Calu3 (cell line): ENCODE results near the gene NCKAP5. TPM values are rescaled to one million over a fixed set of nuclear protein-coding genes. Genes with fewer than 3 reads are reported as not detected.

Experiments used
- BruUV-seq: library from RNA; stranded (reverse); fragments of 400-500 nt; replicated peaks from 2 replicates; lab custom pipeline; 2021; lab: Mats Ljungman, UMichigan
- CTCF ChIA-PET: fragments of 300-600 bp; sonication (Branson Sonifier 250); formaldehyde crosslinking; loops from one replicate; lab custom pipeline; 2022; ENCODE audit warnings: antibody characterized with exemption; lab: Charles Lee
- DNase-seq: peaks from one replicate; pipeline ENCODE4 v3.0.0; 2022
- H3K27ac Mint-ChIP-seq: one replicate; pipeline ENCODE4 v1.8.0; 2022; ENCODE audit warnings: mixed read lengths; ENCODE audit not compliant: unreplicated experiment
- H3K27me3 Mint-ChIP-seq: one replicate; pipeline ENCODE4 v1.8.0; 2022; ENCODE audit warnings: mixed read lengths; ENCODE audit not compliant: unreplicated experiment
- H3K36me3 Mint-ChIP-seq: one replicate; pipeline ENCODE4 v1.8.0; 2022; ENCODE audit warnings: mild to moderate bottlenecking, moderate library complexity, mixed read lengths; ENCODE audit not compliant: insufficient read depth, unreplicated experiment
- H3K4me1 Mint-ChIP-seq: one replicate; pipeline ENCODE4 v1.8.0; 2022; ENCODE audit warnings: mild to moderate bottlenecking, low read depth, mixed read lengths; ENCODE audit not compliant: unreplicated experiment
- H3K4me3 Mint-ChIP-seq: one replicate; pipeline ENCODE4 v1.8.0; 2022; ENCODE audit warnings: mild to moderate bottlenecking, low read depth, moderate library complexity, mixed read lengths; ENCODE audit not compliant: unreplicated experiment
- H3K9me3 Mint-ChIP-seq: one replicate; pipeline ENCODE4 v1.8.0; 2022; ENCODE audit warnings: low read depth, mixed read lengths; ENCODE audit not compliant: unreplicated experiment
- CTCF ChIP-seq: fragments of 200-600 bp; IDR thresholded peaks from one replicate; pipeline ENCODE4 v1.8.0; 2022; ENCODE audit warnings: antibody characterized with exemption; ENCODE audit not compliant: unreplicated experiment
- intact Hi-C: fragments of 100-400 bp; cut with micrococcal nuclease; formaldehyde crosslinking; loops from one replicate; pipeline ENCODE4 v1.10.0; 2022; ENCODE audit not compliant: unreplicated experiment
- total RNA-seq: library from RNA; stranded (reverse); gene quantifications from 2 replicates; pipeline ENCODE4 v1.2.3, GENCODE V29; 2022

NCKAP5 gene
- total RNA-seq, 1 experiment from 2014 or later = 2.2 TPM

- peak; percentile 46 for DNase-seq
- Mint-ChIP-seq H3K9me3 (no peaks in the 10 kb centered on the region), H3K4me1 (no peaks in the 10 kb centered on the region), H3K27me3 (no peaks in the 10 kb centered on the region), H3K27ac (no peak overlapping the region), H3K4me3 (no peak overlapping the region), H3K36me3 (no peaks in the 10 kb centered on the region)
- no TSS peak for BruUV-seq
- CTCF ChIA-PET = interaction anchor here (0.6 to 1.8 kb wide), 8 partner anchors 69 to 673 kb away, joined by 3 to 10 read pairs (median 4); no protein-coding TSS in a partner anchor
- peak; percentile 49 for TF ChIP-seq CTCF
- intact Hi-C loops = loop anchor here (1.0 to 5.0 kb wide), 6 partner anchors 389 to 903 kb away; partner anchors contain the start of gene LYPD1
These were observed 396.8 kb downstream of the NCKAP5 start for GRCh38 chr2:133171393-133172004.

GRCh38 chr2:133169274-133169912 lies 398.9 kb downstream of the NCKAP5 start:
- H3K36me3 Mint-ChIP-seq = no peaks in the 10 kb centered on the region
- no peak overlapping the region for H3K27ac Mint-ChIP-seq
- no peak overlapping the region for H3K4me3 Mint-ChIP-seq
- H3K4me1 Mint-ChIP-seq = no peaks in the 10 kb centered on the region
- no peak for DNase-seq
- CTCF ChIA-PET = interaction anchor here (0.5 kb wide), 1 partner anchor 884 kb away, joined by 4 read pairs; no protein-coding TSS in a partner anchor
- no peaks in the 10 kb centered on the region for H3K27me3 Mint-ChIP-seq
- H3K9me3 Mint-ChIP-seq = no peaks in the 10 kb centered on the region
- intact Hi-C loops = no loop called here
- TF ChIP-seq CTCF = no peak
- no TSS peak for BruUV-seq

- H3K4me3 Mint-ChIP-seq = no peak overlapping the region
- no peak for DNase-seq
- TF ChIP-seq CTCF = no peak
- no peaks in the 10 kb centered on the region for H3K9me3 Mint-ChIP-seq
- no peaks in the 10 kb centered on the region for H3K27me3 Mint-ChIP-seq
- H3K36me3 Mint-ChIP-seq = no peaks in the 10 kb centered on the region
- CTCF ChIA-PET = interaction anchor here (1.1 to 1.4 kb wide), 2 partner anchors 26 to 499 kb away, joined by 3 read pairs; no protein-coding TSS in a partner anchor
- no TSS peak for BruUV-seq
- H3K27ac Mint-ChIP-seq = no peak overlapping the region
- H3K4me1 Mint-ChIP-seq = no peaks in the 10 kb centered on the region
- intact Hi-C loops = no loop called here
These were observed 400.3 kb downstream of the NCKAP5 start for GRCh38 chr2:133167990-133168389.

- Mint-ChIP-seq H3K9me3 (no peaks in the 10 kb centered on the region), H3K4me1 (no peaks in the 10 kb centered on the region), H3K27me3 (no peaks in the 10 kb centered on the region), H3K27ac (no peak overlapping the region), H3K36me3 (no peaks in the 10 kb centered on the region), H3K4me3 (no peak overlapping the region)
- CTCF ChIA-PET = interaction anchor here (1.1 to 1.4 kb wide), 2 partner anchors 25 to 498 kb away, joined by 3 read pairs; no protein-coding TSS in a partner anchor
- no peak for TF ChIP-seq CTCF
- DNase-seq = no peak
- intact Hi-C loops = no loop called here
- no TSS peak for BruUV-seq
These were observed 401.0 kb downstream of the NCKAP5 start for GRCh38 chr2:133167223-133167622.
